Measurements from ENCODE around the gene MCCC1.

- TF ChIP-seq POLR2A (IDR thresholded peaks at IDR 0.05) (no peak), CTCF (IDR thresholded peaks at IDR 0.05) (no peak), EP300 (IDR thresholded peaks at IDR 0.05) (no peak)
Measured at GRCh38 chr3:183108001-183108449, 8.7 kb upstream of the MCCC1 start.

Data from suprapubic skin (tissue), 3 donors.